IPS-18c (cell line): ENCODE results near the gene GPR156.
"Not testable (repeated sequence)": the region's sequence is repeated elsewhere in the genome, so short reads cannot be mapped to it uniquely, and the experiment has no call there.

ENCODE experiments used
- H3K4me3 ChIP-seq: 2 replicates; pipeline ENCODE4 v1.7.0; 2013; ENCODE audit warnings: low read depth, mild to moderate bottlenecking, low read length, moderate library complexity; ENCODE audit not compliant: insufficient read depth
- H3K9me3 ChIP-seq: one replicate; pipeline ENCODE4 v1.6.1; 2013; ENCODE audit warnings: mild to moderate bottlenecking, low read length, moderate library complexity; ENCODE audit not compliant: control insufficient read depth, insufficient read depth

The GPR156 gene

GRCh38 chr3:120281261-120281660, 3.8 kb downstream of the GPR156 start:
- Histone ChIP-seq H3K9me3 (no peaks in the 10 kb centered on the region), H3K4me3 (no peak overlapping the region)

GRCh38 chr3:120280566-120280965, 4.5 kb downstream of the GPR156 start:
- Histone ChIP-seq H3K9me3 (no peaks in the 10 kb centered on the region), H3K4me3 (no peak overlapping the region)

GRCh38 chr3:120280026-120280425, 5.0 kb downstream of the GPR156 start:
- H3K9me3 ChIP-seq, result no peaks in the 10 kb centered on the region
- no peak overlapping the region for H3K4me3 ChIP-seq

- Histone ChIP-seq H3K4me3 (no peak overlapping the region), H3K9me3 (no peaks in the 10 kb centered on the region)
Observed at GRCh38 chr3:120276767-120277166, 8.3 kb downstream of the GPR156 start.

GRCh38 chr3:120275618-120276017, 9.4 kb downstream of the GPR156 start:
- H3K4me3 ChIP-seq, result no peak overlapping the region
- no peaks in the 10 kb centered on the region for H3K9me3 ChIP-seq

- H3K4me3 ChIP-seq, result no peak overlapping the region
- no peaks in the 10 kb centered on the region for H3K9me3 ChIP-seq
Observed at GRCh38 chr3:120274739-120275167, 10.3 kb downstream of the GPR156 start.

GRCh38 chr3:120272286-120272685, 12.7 kb downstream of the GPR156 start:
- Histone ChIP-seq H3K4me3 (no peak overlapping the region), H3K9me3 (no peaks in the 10 kb centered on the region)

GRCh38 chr3:120265989-120266388, 19.0 kb downstream of the GPR156 start:
- H3K4me3 ChIP-seq, result no peak overlapping the region
- peaks cover 2% of the 10 kb centered on the region for H3K9me3 ChIP-seq

GRCh38 chr3:120264963-120265362, 20.1 kb downstream of the GPR156 start:
- peaks cover 2% of the 10 kb centered on the region for H3K9me3 ChIP-seq
- no peak overlapping the region for H3K4me3 ChIP-seq

- no peak overlapping the region for H3K4me3 ChIP-seq
- peaks cover 2% of the 10 kb centered on the region for H3K9me3 ChIP-seq
Observed at GRCh38 chr3:120263792-120264191, 21.2 kb downstream of the GPR156 start.

- Histone ChIP-seq H3K4me3 (no peak overlapping the region), H3K9me3 (no peaks in the 10 kb centered on the region)
Observed at GRCh38 chr3:120258009-120258408, 27.0 kb downstream of the GPR156 start.

GRCh38 chr3:120245386-120245785, 39.6 kb downstream of the GPR156 start:
- Histone ChIP-seq H3K9me3 (no peaks in the 10 kb centered on the region), H3K4me3 (no peak overlapping the region)

GRCh38 chr3:120244834-120245225, 40.2 kb downstream of the GPR156 start:
- no peaks in the 10 kb centered on the region for H3K9me3 ChIP-seq

GRCh38 chr3:120239644-120240043, 45.4 kb downstream of the GPR156 start:
- Histone ChIP-seq H3K4me3 (no peak overlapping the region), H3K9me3 (no peaks in the 10 kb centered on the region)

More at GRCh38 chr3:120244834-120245225, 40.2 kb downstream of the GPR156 start:
- no peak overlapping the region for H3K4me3 ChIP-seq

- Histone ChIP-seq H3K4me3 (no peak overlapping the region), H3K9me3 (no peaks in the 10 kb centered on the region)
Observed at GRCh38 chr3:120227710-120228347, 57.2 kb downstream of the GPR156 start.

- Histone ChIP-seq H3K4me3 (no peak overlapping the region), H3K9me3 (no peaks in the 10 kb centered on the region)
Observed at GRCh38 chr3:120224237-120224636, 60.8 kb downstream of the GPR156 start.

GRCh38 chr3:120218981-120219380, 66.0 kb downstream of the GPR156 start:
- no peak overlapping the region for H3K4me3 ChIP-seq

GRCh38 chr3:120216633-120217032, 68.4 kb downstream of the GPR156 start:
- not testable (repeated sequence) for H3K9me3 ChIP-seq, H3K4me3 ChIP-seq

More at GRCh38 chr3:120218981-120219380, 66.0 kb downstream of the GPR156 start:
- no peaks in the 10 kb centered on the region for H3K9me3 ChIP-seq

- no peaks in the 10 kb centered on the region for H3K9me3 ChIP-seq
- no peak overlapping the region for H3K4me3 ChIP-seq
Observed at GRCh38 chr3:120214176-120214575, 70.8 kb downstream of the GPR156 start.
